Glutamatergic neuron (in vitro differentiated cells): ENCODE measurements around the gene C6orf89. TPM values are rescaled to one million over a fixed set of nuclear protein-coding genes. Genes with fewer than 3 reads are reported as not detected.

Experiments used
- DNase-seq: peaks from one replicate; pipeline ENCODE4 v3.0.0; 2022
- H3K27ac Mint-ChIP-seq: one replicate; pipeline ENCODE4 v1.8.0; 2020; ENCODE audit warnings: mild to moderate bottlenecking, mixed read lengths, inconsistent platforms; ENCODE audit not compliant: unreplicated experiment
- H3K27me3 Mint-ChIP-seq: one replicate; pipeline ENCODE4 v1.8.0; 2020; ENCODE audit warnings: mild to moderate bottlenecking, moderate library complexity, mixed read lengths, inconsistent platforms; ENCODE audit not compliant: unreplicated experiment
- H3K36me3 Mint-ChIP-seq: one replicate; pipeline ENCODE4 v1.8.0; 2020; ENCODE audit warnings: mild to moderate bottlenecking, mixed read lengths, inconsistent platforms; ENCODE audit not compliant: unreplicated experiment
- H3K4me1 Mint-ChIP-seq: one replicate; pipeline ENCODE4 v1.8.0; 2020; ENCODE audit warnings: mild to moderate bottlenecking, low read depth, mixed read lengths, inconsistent platforms; ENCODE audit not compliant: unreplicated experiment
- H3K4me3 Mint-ChIP-seq: one replicate; pipeline ENCODE4 v1.8.0; 2020; ENCODE audit warnings: mild to moderate bottlenecking, mixed read lengths, inconsistent platforms; ENCODE audit not compliant: unreplicated experiment
- H3K9me3 Mint-ChIP-seq: one replicate; pipeline ENCODE4 v1.8.0; 2020; ENCODE audit warnings: mild to moderate bottlenecking, moderate library complexity, mixed read lengths, inconsistent platforms; ENCODE audit not compliant: unreplicated experiment
- CTCF ChIP-seq: fragments of 200-600 bp; sonication (generic); IDR thresholded peaks from one replicate; pipeline ENCODE4 v1.5.0; 2021; ENCODE audit not compliant: partially characterized antibody, unreplicated experiment
- total RNA-seq: library from RNA; stranded (reverse); fragmentation: NEBNext Ultra II Directional; extraction: Animal tissue kit (Norgen Biotek cat#: 25700); gene quantifications from one replicate; pipeline ENCODE4 v1.2.1, GENCODE V29; 2021; ENCODE audit not compliant: unreplicated experiment

C6orf89 gene
- total RNA-seq, 1 donor from 2014 or later, result 57.0 TPM

GRCh38 chr6:36969240-36969691 is 83.5 kb downstream of the C6orf89 start:
- no peaks in the 10 kb centered on the region for H3K36me3 Mint-ChIP-seq
- peaks cover 3% of the 10 kb centered on the region for H3K9me3 Mint-ChIP-seq
- no peaks in the 10 kb centered on the region for H3K4me1 Mint-ChIP-seq
- no peak for TF ChIP-seq CTCF
- H3K27ac Mint-ChIP-seq, result no peak overlapping the region
- DNase-seq, result no peak
- no peak overlapping the region for H3K4me3 Mint-ChIP-seq
- H3K27me3 Mint-ChIP-seq, result peaks cover 2% of the 10 kb centered on the region

- no peak for TF ChIP-seq CTCF
- peaks cover 3% of the 10 kb centered on the region for H3K9me3 Mint-ChIP-seq
- DNase-seq, result no peak
- H3K4me1 Mint-ChIP-seq, result no peaks in the 10 kb centered on the region
- H3K27me3 Mint-ChIP-seq, result peaks cover 2% of the 10 kb centered on the region
- no peak overlapping the region for H3K4me3 Mint-ChIP-seq
- H3K27ac Mint-ChIP-seq, result no peak overlapping the region
- no peaks in the 10 kb centered on the region for H3K36me3 Mint-ChIP-seq
These were observed 84.5 kb downstream of the C6orf89 start for GRCh38 chr6:36969988-36970891.

GRCh38 chr6:36970892-36971842 is 85.4 kb downstream of the C6orf89 start:
- TF ChIP-seq CTCF, result no peak
- no peak for DNase-seq
- H3K9me3 Mint-ChIP-seq, result peaks cover 3% of the 10 kb centered on the region
- H3K36me3 Mint-ChIP-seq, result no peaks in the 10 kb centered on the region
- H3K27ac Mint-ChIP-seq, result no peak overlapping the region
- peaks cover 2% of the 10 kb centered on the region for H3K27me3 Mint-ChIP-seq
- no peak overlapping the region for H3K4me3 Mint-ChIP-seq
- H3K4me1 Mint-ChIP-seq, result no peaks in the 10 kb centered on the region

- TF ChIP-seq CTCF, result no peak
- peaks cover 2% of the 10 kb centered on the region for H3K27me3 Mint-ChIP-seq
- H3K9me3 Mint-ChIP-seq, result peaks cover 2% of the 10 kb centered on the region
- H3K4me3 Mint-ChIP-seq, result no peak overlapping the region
- H3K4me1 Mint-ChIP-seq, result no peaks in the 10 kb centered on the region
- DNase-seq, result no peak
- no peaks in the 10 kb centered on the region for H3K36me3 Mint-ChIP-seq
- no peak overlapping the region for H3K27ac Mint-ChIP-seq
These were observed 86.3 kb downstream of the C6orf89 start for GRCh38 chr6:36971921-36972673.
